Measurements from ENCODE around the gene B4GALNT2. TPM values are rescaled to one million over a fixed set of nuclear protein-coding genes. Genes with fewer than 3 reads are reported as not detected.
A peak's percentile ranks its signal among the peaks of the same experiment; 100 is the strongest.

B4GALNT2 gene
- total and polyA plus RNA-seq, 2 donors from 2014 or later, result 1.3 to 4.3 TPM

GRCh38 chr17:49157784-49158183 lies 25.2 kb downstream of the B4GALNT2 start:
- no peak for DNase-seq
- no peak overlapping the region for H3K4me3 ChIP-seq (ENCODE audit: low read length in 3 of 3)
- H3K27ac ChIP-seq (ENCODE audit: low read depth in 2 of 2, low read length in 2 of 2), result no peak overlapping the region
- H3K36me3 ChIP-seq (ENCODE audit: control insufficient read depth in 2 of 3, insufficient read depth in 3 of 3, low read length in 3 of 3), result no peaks in the 10 kb centered on the region
- no peak for TF ChIP-seq CTCF (IDR thresholded peaks at IDR 0.05; ENCODE audit: borderline replicate concordance, extremely low read depth, insufficient read depth)
- intact Hi-C loops (cut with DNase I), result no loop called here
- H3K27me3 ChIP-seq (ENCODE audit: control insufficient read depth, insufficient read depth, low read length), result no peaks in the 10 kb centered on the region
- H3K4me1 ChIP-seq (ENCODE audit: control insufficient read depth in 2 of 3, insufficient read depth in 2 of 3, low read depth in 1 of 3, low read length in 3 of 3), result no peaks in the 10 kb centered on the region
- FAIRE-seq, result no peak
- H3K9me3 ChIP-seq (ENCODE audit: control insufficient read depth in 2 of 3, insufficient read depth in 1 of 3, low read length in 3 of 3), result no peaks in the 10 kb centered on the region
- H3K9ac ChIP-seq (ENCODE audit: low read length in 3 of 3), result no peak overlapping the region

GRCh38 chr17:49162866-49163265 lies 30.3 kb downstream of the B4GALNT2 start:
- DNase-seq, result peak in 1 of 5 donors; percentile 4
- H3K4me3 ChIP-seq (ENCODE audit: low read length in 3 of 3), result no peak overlapping the region

GRCh38 chr17:49165143-49165542 lies 32.6 kb downstream of the B4GALNT2 start:
- TF ChIP-seq CTCF (IDR thresholded peaks at IDR 0.05; ENCODE audit: borderline replicate concordance, extremely low read depth, insufficient read depth), result no peak
- Histone ChIP-seq H3K36me3 (ENCODE audit: control insufficient read depth in 2 of 3, insufficient read depth in 3 of 3, low read length in 3 of 3) (no peaks in the 10 kb centered on the region), H3K4me1 (ENCODE audit: control insufficient read depth in 2 of 3, insufficient read depth in 2 of 3, low read depth in 1 of 3, low read length in 3 of 3) (no peaks in the 10 kb centered on the region), H3K27ac (ENCODE audit: low read depth in 2 of 2, low read length in 2 of 2) (no peak overlapping the region), H3K9ac (ENCODE audit: low read length in 3 of 3) (no peak overlapping the region), H3K4me3 (ENCODE audit: low read length in 3 of 3) (no peak overlapping the region), H3K9me3 (ENCODE audit: control insufficient read depth in 2 of 3, insufficient read depth in 1 of 3, low read length in 3 of 3) (no peaks in the 10 kb centered on the region), H3K27me3 (ENCODE audit: control insufficient read depth, insufficient read depth, low read length) (no peaks in the 10 kb centered on the region)
- intact Hi-C loops (cut with DNase I), result no loop called here
- DNase-seq (no peak), FAIRE-seq (no peak)

More at GRCh38 chr17:49162866-49163265, 30.3 kb downstream of the B4GALNT2 start:
- Histone ChIP-seq H3K9me3 (ENCODE audit: control insufficient read depth in 2 of 3, insufficient read depth in 1 of 3, low read length in 3 of 3) (no peaks in the 10 kb centered on the region), H3K27ac (ENCODE audit: low read depth in 2 of 2, low read length in 2 of 2) (no peak overlapping the region), H3K36me3 (ENCODE audit: control insufficient read depth in 2 of 3, insufficient read depth in 3 of 3, low read length in 3 of 3) (no peaks in the 10 kb centered on the region), H3K9ac (ENCODE audit: low read length in 3 of 3) (no peak overlapping the region), H3K4me1 (ENCODE audit: control insufficient read depth in 2 of 3, insufficient read depth in 2 of 3, low read depth in 1 of 3, low read length in 3 of 3) (no peaks in the 10 kb centered on the region), H3K27me3 (ENCODE audit: control insufficient read depth, insufficient read depth, low read length) (no peaks in the 10 kb centered on the region)
- no peak for TF ChIP-seq CTCF (IDR thresholded peaks at IDR 0.05; ENCODE audit: borderline replicate concordance, extremely low read depth, insufficient read depth)
- intact Hi-C loops (cut with DNase I), result no loop called here
- no peak for FAIRE-seq

GRCh38 chr17:49168706-49169105 lies 36.1 kb downstream of the B4GALNT2 start:
- H3K27ac ChIP-seq (ENCODE audit: low read depth in 2 of 2, low read length in 2 of 2), result no peak overlapping the region

More at GRCh38 chr17:49168706-49169105, 36.1 kb downstream of the B4GALNT2 start:
- Histone ChIP-seq H3K4me3 (ENCODE audit: low read length in 3 of 3) (no peak overlapping the region), H3K9ac (ENCODE audit: low read length in 3 of 3) (no peak overlapping the region), H3K4me1 (ENCODE audit: control insufficient read depth in 2 of 3, insufficient read depth in 2 of 3, low read depth in 1 of 3, low read length in 3 of 3) (no peaks in the 10 kb centered on the region), H3K36me3 (ENCODE audit: control insufficient read depth in 2 of 3, insufficient read depth in 3 of 3, low read length in 3 of 3) (no peaks in the 10 kb centered on the region), H3K9me3 (ENCODE audit: control insufficient read depth in 2 of 3, insufficient read depth in 1 of 3, low read length in 3 of 3) (no peaks in the 10 kb centered on the region), H3K27me3 (ENCODE audit: control insufficient read depth, insufficient read depth, low read length) (no peaks in the 10 kb centered on the region)
- intact Hi-C loops (cut with DNase I), result no loop called here
- FAIRE-seq (no peak), DNase-seq (no peak)
- no peak for TF ChIP-seq CTCF (IDR thresholded peaks at IDR 0.05; ENCODE audit: borderline replicate concordance, extremely low read depth, insufficient read depth)

Measured in kidney (tissue), 14 donors.